HepG2 (cell line): ENCODE results near the gene BICDL2. TPM values are rescaled to one million over a fixed set of nuclear protein-coding genes. Genes with fewer than 3 reads are reported as not detected.

Source experiments
- ATAC-seq: fragments of 200-7000 bp; cut with Tn5 transposase; 3 replicates; pipeline ENCODE4 v1.9.1; 2020; ENCODE audit warnings: mild to moderate bottlenecking, moderate library complexity
- BruUV-seq: library from RNA; stranded (reverse); fragments of 400-500 nt; replicated peaks from 2 replicates; lab custom pipeline; 2021; lab: Mats Ljungman, UMichigan
- CTCF ChIA-PET: fragments of 300-600 bp; formaldehyde crosslinking; extraction: SDS; loops from one replicate; lab custom pipeline; 2021; ENCODE audit warnings: low total read pairs, inconsistent platforms, low intra/inter-chr PET ratio; lab: Yijun Ruan, JAX
- POLR2A ChIA-PET: fragments of 350-600 bp; sonication (Branson Sonifier 250); formaldehyde crosslinking; loops from one replicate; lab custom pipeline; 2020; ENCODE audit warnings: antibody characterized with exemption, inconsistent platforms; lab: Yijun Ruan, JAX
- DNase-seq: peaks from one replicate; pipeline ENCODE4 v3.0.0-alpha.2; 2015; ENCODE audit warnings: low spot score
- FAIRE-seq: peaks from 3 replicates; lab custom pipeline; 2011; peaks lifted over from hg19 to GRCh38; lab: Jason Lieb, UNC
- H2AFZ ChIP-seq: one replicate; pipeline ENCODE4 v1.6.1; 2011; ENCODE audit warnings: low read length, inconsistent platforms
- H3K27ac ChIP-seq: fragments of 300-600 bp; 3 replicates; pipeline ENCODE4 v1.8.0; 2011; ENCODE audit warnings: mixed run types, mild to moderate bottlenecking, mixed read lengths, low read length, inconsistent platforms; ENCODE audit not compliant: insufficient read depth; ENCODE audit errors: extremely low read length
- H3K27me3 ChIP-seq, 2 experiments: fragments of 200-600 bp in 1 of 2; 2 replicates in 1 of 2; 3 replicates in 1 of 2; pipeline versions ENCODE4 v1.6.0 to v1.8.0; 2011; ENCODE audit warnings: low read length in 2 of 2, mild to moderate bottlenecking in 2 of 2, moderate library complexity in 2 of 2, inconsistent platforms in 1 of 2; ENCODE audit not compliant: insufficient read depth in 2 of 2, control insufficient read depth in 1 of 2
- H3K36me3 ChIP-seq, 2 experiments: fragments of 200-600 bp in 1 of 2; replicated peaks in 1 of 2; 2 replicates in 1 of 2; 3 replicates in 1 of 2; pipeline versions ENCODE4 v1.5.1 to v1.8.0; 2011; ENCODE audit warnings: low read length in 2 of 2, inconsistent platforms in 1 of 2; ENCODE audit not compliant: insufficient read depth in 2 of 2, control insufficient read depth in 1 of 2
- H3K4me1 ChIP-seq: 2 replicates; pipeline ENCODE4 v1.5.1; 2012; ENCODE audit warnings: low read length, inconsistent platforms; ENCODE audit not compliant: insufficient read depth
- H3K4me2 ChIP-seq: 2 replicates; pipeline ENCODE4 v1.6.0; 2011; ENCODE audit warnings: low read depth, low read length, inconsistent platforms
- H3K4me3 ChIP-seq, 3 experiments: fragments of 200-600 bp in 1 of 3; sonication (generic), shearing (Covaris generic) in 1 of 3; replicated peaks in 1 of 3; 2 replicates each; pipeline ENCODE4 v1.5.1; 2011 to 2016; ENCODE audit warnings: low read length in 3 of 3, inconsistent platforms in 2 of 3, low read depth in 2 of 3, mild to moderate bottlenecking in 2 of 3, control low read depth in 1 of 3, mixed read lengths in 1 of 3; ENCODE audit not compliant: insufficient read depth in 1 of 3
- H3K79me2 ChIP-seq: one replicate; pipeline ENCODE4 v1.6.1; 2011; ENCODE audit warnings: low read length, inconsistent platforms; ENCODE audit not compliant: insufficient read depth
- H3K9ac ChIP-seq: 2 replicates; pipeline ENCODE4 v1.6.0; 2011; ENCODE audit warnings: mild to moderate bottlenecking, low read depth, low read length, inconsistent platforms; ENCODE audit not compliant: insufficient read depth
- H3K9me3 ChIP-seq: 2 replicates; pipeline ENCODE4 v1.5.1; 2012; ENCODE audit warnings: mild to moderate bottlenecking, low read length
- H4K20me1 ChIP-seq: 2 replicates; pipeline ENCODE4 v1.6.0; 2011; ENCODE audit warnings: inconsistent platforms, mild to moderate bottlenecking, low read length, moderate library complexity; ENCODE audit not compliant: insufficient read depth
- ATF1 ChIP-seq: IDR thresholded peaks from 2 replicates; pipeline ENCODE4 v1.6.1; 2016; ENCODE audit warnings: mild to moderate bottlenecking, control low read depth
- EP300 ChIP-seq, 3 experiments: sonication (generic) in 1 of 3; formaldehyde crosslinking in 1 of 3; IDR thresholded peaks; 2 replicates each; pipeline versions ENCODE4 v1.5.1 to v1.6.1; 2011 to 2020; ENCODE audit warnings: low read depth in 2 of 3, low read length in 2 of 3, borderline replicate concordance in 1 of 3, improper control_type of control experiment in 1 of 3, mild to moderate bottlenecking in 1 of 3, missing genetic modification reagents in 1 of 3, moderate library complexity in 1 of 3
- GATA4 ChIP-seq: sonication (generic); IDR thresholded peaks from 2 replicates; pipeline ENCODE4 v1.6.1; 2016; ENCODE audit warnings: antibody characterized with exemption, low read depth, borderline replicate concordance
- HDAC1 ChIP-seq: sonication (generic); formaldehyde crosslinking; IDR thresholded peaks from 2 replicates; pipeline ENCODE4 v1.5.1; 2020; ENCODE audit warnings: mild to moderate bottlenecking, missing genetic modification reagents
- NR2F2 ChIP-seq: IDR thresholded peaks from 2 replicates; pipeline ENCODE4 v1.6.1; 2012; ENCODE audit warnings: low read depth, inconsistent platforms, borderline replicate concordance
- RBM22 ChIP-seq: fragments of 200-400 bp; formaldehyde crosslinking; optimal IDR thresholded peaks from 2 replicates; pipeline ENCODE3; 2017; ENCODE audit warnings: mild to moderate bottlenecking, low read length, moderate library complexity
- SP4 ChIP-seq: sonication (generic); formaldehyde crosslinking; IDR thresholded peaks from 2 replicates; pipeline ENCODE4 v1.8.1; 2023; ENCODE audit warnings: mild to moderate bottlenecking, missing genetic modification reagents
- SP5 ChIP-seq: IDR thresholded peaks from 2 replicates; pipeline ENCODE4 v1.6.1; 2016; ENCODE audit warnings: low read depth, borderline replicate concordance
- SRSF4 ChIP-seq: fragments of 200-400 bp; formaldehyde crosslinking; IDR thresholded peaks from one replicate; pipeline ENCODE4 v1.6.1; 2018; ENCODE audit warnings: mild to moderate bottlenecking, low read depth, low read length, moderate library complexity; ENCODE audit not compliant: poor library complexity, severe bottlenecking
- TARDBP ChIP-seq: sonication (generic); formaldehyde crosslinking; IDR thresholded peaks from 2 replicates; pipeline ENCODE4 v1.8.0; 2022; ENCODE audit warnings: mild to moderate bottlenecking, missing genetic modification reagents
- ZNF160 ChIP-seq: sonication (generic); formaldehyde crosslinking; IDR thresholded peaks from 2 replicates; pipeline ENCODE4 v1.8.0; 2022; ENCODE audit warnings: mild to moderate bottlenecking, inconsistent platforms, missing genetic modification reagents
- ZNF614 ChIP-seq: IDR thresholded peaks from 2 replicates; pipeline ENCODE4 v1.6.1; 2018; ENCODE audit warnings: missing biosample characterization, missing genetic modification reagents, inconsistent platforms, borderline replicate concordance
- ZNF703 ChIP-seq: sonication (generic); formaldehyde crosslinking; IDR thresholded peaks from 2 replicates; pipeline ENCODE4 v1.5.1; 2020; ENCODE audit warnings: missing genetic modification reagents, mild to moderate bottlenecking, moderate library complexity, borderline replicate concordance
- WGBS: methylation state at CpG from one replicate; pipeline ENCODE4 v1.1.6; 2017; ENCODE audit warnings: low lambda C conversion rate; 5-methylcytosine and 5-hydroxymethylcytosine counted together
- in situ Hi-C: cut with HindIII; loops from 2 replicates; pipeline ENCODE4 v1.10.0; 2017; ENCODE audit warnings: low pct_unique_long_range_greater_than_20kb; ENCODE audit not compliant: extremely low pct_ligation_motif_present
- intact Hi-C: fragments of 100-400 bp; cut with micrococcal nuclease; formaldehyde crosslinking; loops from one replicate; pipeline ENCODE4 v1.10.0; 2022; ENCODE audit not compliant: unreplicated experiment
- polyA plus RNA-seq, 8 experiments: library from polyadenylated mRNA; depleted of rRNA in 3 of 8; stranded (reverse) in 7 of 8; unstranded in 1 of 8; fragments of >200 nt; fragmentation: Illumina TruSeq in 4 of 8; extraction: Trizol in 4 of 8; gene quantifications; 2 replicates each; pipeline versions ENCODE4 v1.2.1 to v1.2.3, GENCODE V29; 2011 to 2016; ENCODE audit warnings: low read depth in 4 of 8, missing spikeins in 1 of 8, mixed read lengths in 1 of 8; ENCODE audit not compliant: insufficient read depth in 1 of 8
- total RNA-seq, 5 experiments: library from RNA; depleted of rRNA; stranded (reverse); fragments of >200 nt; fragmentation: Illumina TruSeq; extraction: Trizol; gene quantifications; 2 replicates each; pipeline ENCODE4 v1.2.3, GENCODE V29; 2016; ENCODE audit warnings: low read depth in 1 of 5
- TF ChIP-seq, protein P1 (sequence below): sonication (generic); formaldehyde crosslinking; IDR thresholded peaks from 2 replicates; pipeline ENCODE4 v1.9.0; 2022; ENCODE audit warnings: missing genetic modification reagents, mild to moderate bottlenecking, borderline replicate concordance
- TF ChIP-seq, protein P2 (sequence below): IDR thresholded peaks from 2 replicates; pipeline ENCODE4 v1.6.1; 2012; ENCODE audit warnings: inconsistent platforms
- TF ChIP-seq, protein P3 (sequence below): sonication (generic); formaldehyde crosslinking; IDR thresholded peaks from 2 replicates; pipeline ENCODE4 v1.4.0; 2020; ENCODE audit warnings: low read depth, mild to moderate bottlenecking, missing genetic modification reagents

BICDL2 gene
- total and polyA plus RNA-seq, 2 of the 13 experiments (the other 11 are each of a cell fraction or from before 2014, with no cell fraction given) = 0.12 TPM; not detected in 1

DNA sequence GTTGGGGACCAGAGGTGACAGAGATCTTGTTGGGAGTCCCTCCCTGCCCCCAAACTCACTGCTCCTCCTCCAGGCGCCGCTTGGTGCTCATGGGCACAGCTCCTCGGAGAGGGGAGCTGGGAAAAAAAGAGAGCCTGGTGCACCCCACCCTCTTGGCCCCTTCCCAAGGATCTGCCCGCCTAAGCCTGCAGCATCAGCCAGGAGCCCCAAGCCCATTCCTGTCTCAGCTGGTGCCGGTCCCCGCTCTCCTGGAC is 13.4 kb downstream of the BICDL2 start (continued):
- TF ChIP-seq, protein P1, sequence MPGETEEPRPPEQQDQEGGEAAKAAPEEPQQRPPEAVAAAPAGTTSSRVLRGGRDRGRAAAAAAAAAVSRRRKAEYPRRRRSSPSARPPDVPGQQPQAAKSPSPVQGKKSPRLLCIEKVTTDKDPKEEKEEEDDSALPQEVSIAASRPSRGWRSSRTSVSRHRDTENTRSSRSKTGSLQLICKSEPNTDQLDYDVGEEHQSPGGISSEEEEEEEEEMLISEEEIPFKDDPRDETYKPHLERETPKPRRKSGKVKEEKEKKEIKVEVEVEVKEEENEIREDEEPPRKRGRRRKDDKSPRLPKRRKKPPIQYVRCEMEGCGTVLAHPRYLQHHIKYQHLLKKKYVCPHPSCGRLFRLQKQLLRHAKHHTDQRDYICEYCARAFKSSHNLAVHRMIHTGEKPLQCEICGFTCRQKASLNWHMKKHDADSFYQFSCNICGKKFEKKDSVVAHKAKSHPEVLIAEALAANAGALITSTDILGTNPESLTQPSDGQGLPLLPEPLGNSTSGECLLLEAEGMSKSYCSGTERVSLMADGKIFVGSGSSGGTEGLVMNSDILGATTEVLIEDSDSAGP (CRISPR knock-in tag) = no peak
- TF ChIP-seq SP4 (CRISPR knock-in tag) (no peak), NR2F2 (0 out of 2 replicates have a peak, but pooled peaks have one; percentile 2), ZNF703 (CRISPR knock-in tag) (no peak), ATF1 (CRISPR knock-in tag) (no peak)

DNA sequence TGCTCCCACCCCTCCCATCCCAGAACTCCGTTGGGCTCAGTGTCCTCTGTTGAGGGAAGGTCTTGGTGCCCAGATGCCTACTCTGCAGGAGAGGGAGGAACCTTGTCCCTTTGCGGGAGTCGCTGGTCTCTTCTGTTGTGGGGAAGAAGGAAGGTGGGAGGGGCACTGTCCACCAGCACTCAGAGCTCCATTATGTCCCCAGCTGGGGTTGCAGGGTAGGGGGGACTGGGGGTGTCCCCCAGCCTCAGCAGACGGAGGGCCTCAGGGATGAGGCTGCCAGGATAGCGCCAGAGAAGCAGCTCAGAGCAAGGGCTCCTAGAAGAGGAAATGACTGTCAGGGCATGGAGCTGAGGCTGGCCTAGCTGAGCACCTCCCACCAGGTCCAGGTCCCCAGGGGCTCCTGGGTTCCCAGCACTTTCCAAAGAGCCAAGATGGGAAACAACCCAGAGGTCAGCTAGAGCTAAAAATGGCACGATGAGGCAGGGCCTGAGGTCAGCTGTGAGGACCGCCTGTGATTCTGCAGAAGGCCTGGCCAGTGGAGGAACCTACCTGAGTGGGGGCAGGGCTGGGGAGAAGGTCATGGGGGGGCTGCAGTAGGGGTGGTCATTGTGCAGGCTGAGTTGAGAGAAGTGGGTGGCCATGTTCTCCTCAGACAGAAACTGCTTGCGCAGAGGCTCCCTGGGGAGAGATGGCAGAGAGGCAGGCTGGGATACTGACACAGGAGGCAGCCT is 13.9 kb downstream of the BICDL2 start:
- no TSS peak for BruUV-seq
- Histone ChIP-seq H3K9ac (peak overlapping the region; percentile 99), H3K27me3 (no peaks in the 10 kb centered on the region; a peak in 2 of 5 replicates), H3K79me2 (peaks cover 5% of the 10 kb centered on the region), H3K9me3 (no peaks in the 10 kb centered on the region), H3K4me2 (peak overlapping the region; percentile 85), H3K4me3 (peak overlapping the region; percentile 62 to 93 (median 65)), H3K4me1 (peaks cover 51% of the 10 kb centered on the region), H4K20me1 (peaks cover 31% of the 10 kb centered on the region; the same call in 1 of the 2 replicates), H3K36me3 (peaks cover 16 to 17% of the 10 kb centered on the region in 2 experiments; a peak in 4 of 5 replicates), H3K27ac (peak overlapping the region; percentile 93), H2AFZ (no peak overlapping the region)
- POLR2A ChIA-PET = interaction anchor here (0.6 to 18.8 kb wide), 17 partner anchors 9 to 271 kb away, joined by 3 to 750 read pairs (median 4); partner anchors contain the start of genes CLDN9, IL32, KREMEN2 and PKMYT1
- 27% methylated on average over 6 of the region's 8 CpGs for WGBS
- no peak for FAIRE-seq
- in situ Hi-C loops (no loop called here), intact Hi-C loops (no loop called here)
- no peak for DNase-seq
- peak; percentile 1; the same call in 2 of the 3 replicates for ATAC-seq
- CTCF ChIA-PET = no interaction called here
- 0 out of 4 replicates have a peak, but pooled peaks of 1 of the 2 experiments have one; percentile 1 for TF ChIP-seq EP300 (IDR thresholded peaks at IDR 0.05; ENCODE audit: low read depth in 2 of 2, low read length in 2 of 2)
- no peak for TF ChIP-seq EP300 (CRISPR knock-in tag; IDR thresholded peaks at IDR 0.05; ENCODE audit: borderline replicate concordance)
- 0 out of 2 replicates have a peak, but pooled peaks have one; percentile 11 for TF ChIP-seq ZNF160 (CRISPR knock-in tag)
- no peak for TF ChIP-seq ZNF614
- TF ChIP-seq, protein P2, sequence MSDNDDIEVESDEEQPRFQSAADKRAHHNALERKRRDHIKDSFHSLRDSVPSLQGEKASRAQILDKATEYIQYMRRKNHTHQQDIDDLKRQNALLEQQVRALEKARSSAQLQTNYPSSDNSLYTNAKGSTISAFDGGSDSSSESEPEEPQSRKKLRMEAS = 0 out of 2 replicates have a peak, but pooled peaks have one; percentile 10
- no peak for TF ChIP-seq GATA4
- TF ChIP-seq SRSF4 = no peak
- TF ChIP-seq ATF1 (CRISPR knock-in tag) = no peak
- peak; percentile 9; the same call in 1 of the 2 replicates for TF ChIP-seq SP5 (CRISPR knock-in tag)
- TF ChIP-seq NR2F2 = 0 out of 2 replicates have a peak, but pooled peaks have one; percentile 14
- peak; percentile 5; the same call in 1 of the 2 replicates for TF ChIP-seq HDAC1 (CRISPR knock-in tag)
- no peak for TF ChIP-seq TARDBP (CRISPR knock-in tag)
- TF ChIP-seq RBM22 = peak; percentile 18
- TF ChIP-seq, protein P3, sequence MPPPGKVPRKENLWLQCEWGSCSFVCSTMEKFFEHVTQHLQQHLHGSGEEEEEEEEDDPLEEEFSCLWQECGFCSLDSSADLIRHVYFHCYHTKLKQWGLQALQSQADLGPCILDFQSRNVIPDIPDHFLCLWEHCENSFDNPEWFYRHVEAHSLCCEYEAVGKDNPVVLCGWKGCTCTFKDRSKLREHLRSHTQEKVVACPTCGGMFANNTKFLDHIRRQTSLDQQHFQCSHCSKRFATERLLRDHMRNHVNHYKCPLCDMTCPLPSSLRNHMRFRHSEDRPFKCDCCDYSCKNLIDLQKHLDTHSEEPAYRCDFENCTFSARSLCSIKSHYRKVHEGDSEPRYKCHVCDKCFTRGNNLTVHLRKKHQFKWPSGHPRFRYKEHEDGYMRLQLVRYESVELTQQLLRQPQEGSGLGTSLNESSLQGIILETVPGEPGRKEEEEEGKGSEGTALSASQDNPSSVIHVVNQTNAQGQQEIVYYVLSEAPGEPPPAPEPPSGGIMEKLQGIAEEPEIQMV (CRISPR knock-in tag) = 0 out of 2 replicates have a peak, but pooled peaks have one; percentile 38
